AG09309 (cell line): Measurements from ENCODE around the gene CLASP1.
"Not testable (repeated sequence)": the region's sequence is repeated elsewhere in the genome, so short reads cannot be mapped to it uniquely, and the experiment has no call there.

Source experiments
- DNase-seq: peaks from one replicate; pipeline ENCODE4 v3.0.0-alpha.2; 2010; ENCODE audit warnings: low read depth
- H3K4me3 ChIP-seq: 2 replicates; pipeline ENCODE4 v1.5.1; 2011; ENCODE audit warnings: mild to moderate bottlenecking, low read depth, low read length, moderate library complexity; ENCODE audit not compliant: control insufficient read depth
- TF ChIP-seq, protein P1 (sequence below): IDR thresholded peaks from 2 replicates; pipeline ENCODE4 v1.5.1; 2011; ENCODE audit warnings: mild to moderate bottlenecking, low read depth, low read length, inconsistent platforms; ENCODE audit not compliant: insufficient read depth, control insufficient read depth; ENCODE audit errors: missing control alignments

The CLASP1 gene

DNA sequence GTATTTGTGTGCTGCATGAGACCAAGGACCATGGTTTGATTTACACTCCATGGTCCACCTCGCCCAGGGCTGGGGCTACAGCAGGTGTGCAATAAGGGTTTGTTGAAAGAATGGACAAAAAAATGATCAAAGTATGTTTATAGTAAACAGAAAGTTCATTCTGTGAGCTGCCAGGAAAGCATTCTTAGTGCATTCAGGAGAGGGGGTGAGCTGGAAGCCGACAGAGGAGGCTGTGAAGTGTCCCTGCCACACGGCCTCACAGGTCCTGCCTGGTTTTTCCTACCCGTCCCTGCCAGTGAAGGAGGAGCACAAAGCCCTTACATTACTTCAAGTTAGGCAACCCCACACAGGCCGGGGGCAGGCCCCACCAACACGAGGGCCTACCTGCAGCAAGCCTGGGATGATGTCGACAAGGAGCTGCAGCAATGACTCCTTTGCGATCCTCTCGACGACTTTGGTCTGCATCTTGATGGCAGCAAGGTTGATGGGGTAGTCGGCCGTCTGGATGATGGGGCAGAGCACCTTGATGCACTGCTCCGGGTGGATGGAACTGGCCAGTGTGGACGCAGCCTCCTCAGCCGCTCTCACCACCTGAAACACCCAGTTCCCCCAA lies 301.0 kb downstream of the CLASP1 start:
- no peak for DNase-seq
- TF ChIP-seq, protein P1, sequence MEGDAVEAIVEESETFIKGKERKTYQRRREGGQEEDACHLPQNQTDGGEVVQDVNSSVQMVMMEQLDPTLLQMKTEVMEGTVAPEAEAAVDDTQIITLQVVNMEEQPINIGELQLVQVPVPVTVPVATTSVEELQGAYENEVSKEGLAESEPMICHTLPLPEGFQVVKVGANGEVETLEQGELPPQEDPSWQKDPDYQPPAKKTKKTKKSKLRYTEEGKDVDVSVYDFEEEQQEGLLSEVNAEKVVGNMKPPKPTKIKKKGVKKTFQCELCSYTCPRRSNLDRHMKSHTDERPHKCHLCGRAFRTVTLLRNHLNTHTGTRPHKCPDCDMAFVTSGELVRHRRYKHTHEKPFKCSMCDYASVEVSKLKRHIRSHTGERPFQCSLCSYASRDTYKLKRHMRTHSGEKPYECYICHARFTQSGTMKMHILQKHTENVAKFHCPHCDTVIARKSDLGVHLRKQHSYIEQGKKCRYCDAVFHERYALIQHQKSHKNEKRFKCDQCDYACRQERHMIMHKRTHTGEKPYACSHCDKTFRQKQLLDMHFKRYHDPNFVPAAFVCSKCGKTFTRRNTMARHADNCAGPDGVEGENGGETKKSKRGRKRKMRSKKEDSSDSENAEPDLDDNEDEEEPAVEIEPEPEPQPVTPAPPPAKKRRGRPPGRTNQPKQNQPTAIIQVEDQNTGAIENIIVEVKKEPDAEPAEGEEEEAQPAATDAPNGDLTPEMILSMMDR: no peak
- H3K4me3 ChIP-seq: no peak overlapping the region

DNA sequence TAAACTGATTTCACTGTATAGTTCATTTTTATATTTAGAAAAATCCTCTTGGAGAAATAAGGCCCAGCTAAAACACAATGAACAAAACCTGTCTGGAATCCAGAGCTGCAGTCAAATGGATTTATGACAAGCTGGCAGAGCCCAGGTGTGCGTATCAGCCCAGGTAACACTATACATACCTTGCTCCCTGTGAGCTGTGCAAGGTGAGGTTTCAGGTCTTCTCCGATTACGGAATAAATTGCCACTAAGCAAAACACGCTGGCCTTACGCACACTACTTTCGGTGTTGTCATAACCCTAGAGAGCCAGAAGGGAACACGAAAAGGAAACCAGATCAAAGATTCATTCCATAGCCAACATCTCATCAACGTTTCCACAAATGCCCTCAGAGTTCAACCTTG lies 302.4 kb downstream of the CLASP1 start:
- no peak overlapping the region for H3K4me3 ChIP-seq
- no peak for DNase-seq
- TF ChIP-seq, protein P1: no peak

DNA sequence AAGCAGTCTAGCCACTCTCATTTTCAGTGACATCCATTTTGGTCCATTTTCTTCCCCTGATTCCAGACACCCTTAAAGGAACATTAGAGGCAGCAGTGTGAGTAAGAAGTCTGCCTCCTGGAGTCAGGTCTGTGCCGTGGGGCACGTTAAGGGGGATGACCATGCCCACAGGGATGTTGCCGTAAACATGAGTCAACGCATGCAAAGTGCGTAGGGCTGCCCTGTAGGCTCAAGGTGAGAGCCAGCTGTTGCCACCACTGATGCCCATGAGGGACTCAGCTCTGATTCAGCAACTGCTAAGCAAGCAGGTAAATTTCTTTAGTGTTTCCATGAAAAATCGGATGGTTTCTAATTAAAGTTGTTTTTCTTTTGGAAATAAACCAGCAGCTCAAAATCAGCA lies 302.9 kb downstream of the CLASP1 start:
- no peak overlapping the region for H3K4me3 ChIP-seq
- TF ChIP-seq, protein P1: no peak
- no peak for DNase-seq

DNA sequence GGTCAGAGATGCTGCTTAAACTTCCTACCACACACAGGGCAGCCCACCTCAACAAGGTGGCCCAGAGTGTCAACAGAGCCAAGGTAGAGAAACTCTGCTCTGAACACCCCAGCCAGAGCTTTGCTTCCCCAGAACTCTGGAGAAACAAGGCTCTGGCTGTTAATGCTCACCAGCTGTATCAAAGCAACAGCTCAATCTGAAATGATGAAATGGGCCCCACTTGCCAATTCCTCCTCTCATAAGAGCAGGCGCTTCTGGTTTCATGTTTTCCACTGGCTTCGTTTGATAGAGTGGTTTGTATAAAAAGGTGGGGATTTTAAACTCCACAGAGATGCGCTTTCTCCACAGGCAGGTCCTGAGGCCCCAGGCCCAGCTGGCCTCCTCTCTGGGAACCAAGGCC lies 303.4 kb downstream of the CLASP1 start:
- H3K4me3 ChIP-seq: no peak overlapping the region
- TF ChIP-seq, protein P1: no peak
- DNase-seq: no peak

DNA sequence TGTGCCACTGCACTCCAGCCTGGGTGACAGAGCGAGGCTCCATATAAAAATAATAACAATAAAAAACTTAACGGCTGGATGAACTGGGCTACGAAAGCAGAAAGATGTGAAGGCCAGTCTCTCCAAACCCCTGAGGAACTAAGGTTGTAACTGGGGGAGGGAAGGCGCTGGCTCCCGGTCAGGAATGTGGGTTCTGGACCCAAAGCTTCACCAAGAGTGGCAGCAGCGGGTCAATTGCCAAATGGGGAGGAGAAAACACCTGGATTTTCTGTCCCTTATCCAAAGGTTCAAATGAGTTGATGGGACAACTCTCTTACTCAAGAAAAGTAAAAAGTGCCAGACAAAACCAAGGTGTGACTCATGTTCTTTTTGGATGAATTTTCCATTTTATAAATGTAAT lies 304.2 kb downstream of the CLASP1 start:
- TF ChIP-seq, protein P1: no peak
- DNase-seq: no peak
- H3K4me3 ChIP-seq: no peak overlapping the region

DNA sequence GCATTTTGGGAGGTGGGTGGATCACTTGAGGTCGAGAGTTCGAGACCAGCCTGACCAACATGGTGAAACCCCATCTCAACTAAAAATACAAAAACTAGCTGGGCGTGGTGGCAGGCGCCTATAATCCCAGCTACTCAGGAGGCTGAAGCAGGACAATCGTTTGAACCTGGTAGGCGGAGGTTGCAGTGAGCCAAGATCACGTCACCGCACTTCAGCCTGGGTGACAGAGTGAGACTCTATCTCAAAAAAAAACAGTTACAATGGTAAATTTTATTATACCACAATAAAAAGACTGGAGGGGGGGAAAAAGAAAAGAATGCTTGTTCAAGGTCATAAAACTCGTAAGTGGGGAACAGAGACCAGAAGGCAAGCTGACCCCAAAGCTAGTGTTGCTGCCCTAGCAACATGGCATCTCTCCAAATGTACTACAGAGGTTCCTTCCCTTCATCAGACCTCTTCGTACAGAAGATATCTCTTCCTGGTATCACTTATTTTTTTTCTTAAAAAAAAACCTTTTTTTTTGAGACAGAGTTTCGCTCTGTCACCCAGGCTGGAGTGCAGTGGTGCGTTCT lies 305.3 kb downstream of the CLASP1 start:
- H3K4me3 ChIP-seq, DNase-seq: not testable (repeated sequence)

DNA sequence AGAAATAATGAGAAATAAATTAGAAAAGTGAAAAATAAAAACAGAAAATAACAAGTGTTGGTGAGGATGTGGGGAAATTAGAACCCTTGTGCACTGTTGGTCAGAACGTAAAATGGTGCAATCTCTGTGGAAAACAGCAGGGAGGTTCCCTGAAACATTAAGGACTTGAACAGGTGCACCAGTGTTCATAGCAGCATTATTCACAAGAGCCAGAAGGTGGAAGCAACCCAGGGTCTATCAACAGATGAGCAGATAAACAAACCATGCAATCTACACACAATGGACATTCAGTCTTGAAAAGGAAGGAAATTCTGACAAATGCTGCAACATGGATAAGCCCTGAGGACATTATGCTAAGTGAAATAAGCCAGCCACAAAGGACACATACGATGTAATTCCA lies 306.1 kb downstream of the CLASP1 start:
- DNase-seq: no peak
- TF ChIP-seq, protein P1: no peak
- H3K4me3 ChIP-seq: no peak overlapping the region
